AG04449 (cell line): ENCODE data around the gene SLC6A3.

Experiments used
- CTCF ChIA-PET: fragments of 350-600 bp; formaldehyde crosslinking; extraction: SDS; loops from one replicate; lab custom pipeline; 2021; ENCODE audit warnings: antibody characterized with exemption; lab: Yijun Ruan, JAX
- POLR2A ChIA-PET: fragments of 400-600, 350-600 bp; formaldehyde crosslinking; extraction: SDS; loops from one replicate; lab custom pipeline; 2020; ENCODE audit warnings: antibody characterized with exemption, inconsistent platforms; lab: Yijun Ruan, JAX
- DNase-seq: peaks from one replicate; pipeline ENCODE4 v3.0.0-alpha.2; 2010; ENCODE audit warnings: low read depth, low spot score
- H3K4me3 ChIP-seq: 2 replicates; pipeline ENCODE4 v1.5.1; 2011; ENCODE audit warnings: low read depth, mild to moderate bottlenecking, control low read depth, low read length
- CTCF ChIP-seq: IDR thresholded peaks from one replicate; pipeline ENCODE4 v1.5.1; 2011; ENCODE audit warnings: mild to moderate bottlenecking, moderate library complexity, low read length, control low read depth, inconsistent platforms; ENCODE audit not compliant: insufficient read depth; ENCODE audit errors: missing control alignments

The SLC6A3 gene

DNA sequence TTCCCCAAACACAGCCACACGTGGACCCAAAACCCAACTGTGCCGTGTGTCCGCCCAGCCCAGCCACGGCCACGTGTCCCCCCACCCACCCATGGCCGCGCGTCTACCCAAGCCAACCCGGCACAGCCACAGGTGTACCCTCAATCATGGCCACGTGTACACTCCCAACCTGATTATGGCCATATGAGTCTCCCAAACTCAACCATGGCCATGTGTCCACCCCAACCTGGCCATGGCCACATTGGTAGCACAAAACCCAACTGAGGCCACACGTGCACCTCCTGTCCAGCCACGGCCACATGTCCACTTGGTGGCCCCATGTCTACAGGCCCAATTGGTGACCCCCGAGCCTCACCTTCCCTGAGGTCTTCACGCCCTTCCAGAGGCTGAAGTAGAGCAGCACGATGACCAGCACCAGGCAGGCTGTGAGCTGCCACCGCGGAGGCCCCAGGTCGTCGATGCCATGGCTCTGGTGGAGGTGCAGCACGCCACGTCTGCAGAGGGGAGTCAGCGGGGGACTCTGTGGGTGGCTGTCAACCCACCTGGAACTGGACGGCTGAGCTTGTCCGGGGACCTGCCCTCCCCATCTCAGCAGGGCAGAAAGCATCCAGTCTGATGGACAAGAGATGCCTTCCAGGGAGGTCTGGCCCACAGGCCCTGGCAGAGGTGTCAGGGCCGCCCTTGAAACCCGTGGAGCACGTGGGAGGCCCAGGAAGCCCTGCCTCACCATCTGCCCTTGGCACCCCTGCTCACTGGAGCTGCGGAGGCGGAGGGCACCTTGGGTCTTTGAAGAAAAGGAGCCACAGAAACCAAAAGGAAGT is 23.5 kb downstream of the SLC6A3 start:
- CTCF ChIA-PET, result no interaction called here
- no peak for DNase-seq
- POLR2A ChIA-PET, result no interaction called here
- TF ChIP-seq CTCF, result no peak
- no peak overlapping the region for H3K4me3 ChIP-seq

- ChIA-PET CTCF (no interaction called here), POLR2A (no interaction called here)
- no peak for DNase-seq
- TF ChIP-seq CTCF, result no peak
- no peak overlapping the region for H3K4me3 ChIP-seq
Measured at GRCh38 chr5:1420211-1421195, 24.7 kb downstream of the SLC6A3 start.

GRCh38 chr5:1419476-1420210 is 25.6 kb downstream of the SLC6A3 start:
- no peak for DNase-seq
- H3K4me3 ChIP-seq, result no peak overlapping the region
- ChIA-PET CTCF (no interaction called here), POLR2A (no interaction called here)
- TF ChIP-seq CTCF, result no peak

DNA sequence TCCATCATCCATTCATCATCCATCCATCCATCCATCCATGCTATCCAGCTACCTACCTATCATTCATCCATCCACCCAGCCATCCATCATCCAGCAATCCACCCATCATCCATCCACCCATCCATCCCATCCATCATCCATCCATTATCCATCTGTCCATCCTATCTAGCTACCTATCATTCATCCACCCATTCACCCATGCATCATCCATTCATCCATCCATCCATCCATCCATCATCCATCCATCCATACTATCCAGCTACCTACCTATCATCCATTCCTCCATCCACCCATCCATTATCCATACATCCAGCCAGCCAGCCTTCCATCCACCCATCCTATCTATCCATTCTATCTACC is 26.3 kb downstream of the SLC6A3 start:
- ChIA-PET CTCF (no interaction called here), POLR2A (no interaction called here)
- no peak for TF ChIP-seq CTCF
- no peak for DNase-seq
- H3K4me3 ChIP-seq, result no peak overlapping the region

GRCh38 chr5:1418238-1418920 is 26.9 kb downstream of the SLC6A3 start:
- DNase-seq, result no peak
- TF ChIP-seq CTCF, result no peak
- ChIA-PET POLR2A (no interaction called here), CTCF (no interaction called here)
- no peak overlapping the region for H3K4me3 ChIP-seq
